HG02870 (cell line): ENCODE results near the gene CREBBP.

ENCODE experiments used
- ATAC-seq: cut with Tn5 transposase; IDR thresholded peaks from one replicate; pipeline ENCODE4 v1.9.1; 2021; ENCODE audit warnings: mild to moderate bottlenecking, moderate library complexity; ENCODE audit not compliant: unreplicated experiment

CREBBP gene

DNA sequence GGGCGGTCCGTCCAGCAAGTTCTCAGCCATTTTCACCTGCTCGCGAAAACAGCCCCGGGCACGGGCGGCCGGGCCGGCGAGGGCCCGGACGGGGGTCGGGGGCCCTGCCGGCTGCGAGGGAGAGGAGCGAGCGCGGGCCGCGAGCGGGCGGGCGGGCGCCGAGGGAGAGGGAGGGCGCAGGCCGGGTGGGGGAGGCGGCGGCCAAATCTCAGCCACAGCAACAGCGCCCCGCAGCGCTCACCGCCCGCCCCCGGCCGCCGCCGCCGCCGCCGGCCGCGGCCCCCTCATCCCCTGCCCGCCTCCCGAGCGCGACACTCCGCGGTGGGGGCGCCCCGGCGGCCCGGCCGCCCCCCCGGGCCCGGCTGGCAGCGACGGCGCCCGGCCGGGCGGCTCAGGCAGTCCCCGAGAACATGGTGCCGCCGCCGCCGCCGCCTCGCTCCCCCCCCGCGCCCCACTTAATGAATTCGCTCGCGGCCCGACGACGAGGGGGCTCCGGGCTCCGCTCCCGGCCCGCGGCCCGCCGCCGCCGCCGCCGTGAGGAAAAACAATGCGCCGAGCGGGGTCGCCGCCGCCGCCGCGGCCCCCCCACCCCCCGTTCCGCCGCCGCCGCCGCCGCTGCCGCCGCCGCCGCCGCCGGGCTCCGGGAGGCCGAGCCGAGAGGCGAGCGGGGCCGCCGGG lies 487 bp downstream of the CREBBP start:
- ATAC-seq = peak; percentile 37

DNA sequence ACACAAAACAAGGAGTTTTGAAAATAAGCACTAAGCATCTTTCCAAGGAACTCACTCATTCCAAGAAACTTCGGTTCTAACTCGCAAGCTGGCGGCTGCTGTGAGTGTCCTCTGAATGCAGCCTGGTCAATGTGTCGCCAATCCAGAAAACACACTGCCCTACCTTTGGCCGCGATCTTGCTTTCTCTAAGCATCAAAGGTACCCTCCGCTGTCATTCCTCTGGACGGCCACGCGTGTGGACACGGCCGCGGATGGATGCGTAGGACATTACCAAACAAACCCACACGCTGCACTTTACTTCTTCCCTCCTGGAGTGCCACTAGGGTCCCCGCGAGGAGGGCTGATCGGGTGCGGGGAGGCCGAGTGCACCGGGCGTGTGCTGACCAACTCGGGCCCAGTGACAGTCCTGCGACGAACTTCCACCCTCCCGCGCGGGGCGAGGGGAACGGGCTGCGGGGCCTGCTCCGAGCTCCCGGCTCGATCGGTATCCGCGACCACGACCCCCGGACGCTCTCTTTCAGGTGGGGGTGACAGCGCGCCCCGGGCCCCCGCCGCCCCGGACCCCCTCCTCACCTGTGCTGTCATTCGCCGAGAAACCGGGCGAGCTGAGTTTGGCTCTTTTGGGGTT lies 1.1 kb downstream of the CREBBP start:
- no peak for ATAC-seq

DNA sequence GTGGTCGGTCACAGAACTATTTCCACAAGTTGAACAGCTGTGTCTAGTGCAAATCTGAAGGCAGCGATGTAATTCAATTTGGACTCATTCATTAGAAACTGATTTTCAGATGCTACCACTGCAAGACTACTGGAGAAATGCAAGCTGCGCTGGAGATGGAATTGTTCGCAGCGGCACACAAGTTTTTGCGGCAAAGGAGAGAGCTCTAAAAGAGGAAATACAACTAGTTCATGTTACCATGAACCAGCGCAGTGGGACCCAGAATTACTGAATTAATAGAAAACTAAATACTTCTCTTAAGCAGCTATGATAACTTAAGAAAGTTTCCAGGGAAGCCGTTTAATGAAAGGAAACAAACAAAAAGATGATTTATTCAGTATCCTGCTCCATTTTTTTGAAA lies 1.9 kb downstream of the CREBBP start:
- ATAC-seq = no peak

DNA sequence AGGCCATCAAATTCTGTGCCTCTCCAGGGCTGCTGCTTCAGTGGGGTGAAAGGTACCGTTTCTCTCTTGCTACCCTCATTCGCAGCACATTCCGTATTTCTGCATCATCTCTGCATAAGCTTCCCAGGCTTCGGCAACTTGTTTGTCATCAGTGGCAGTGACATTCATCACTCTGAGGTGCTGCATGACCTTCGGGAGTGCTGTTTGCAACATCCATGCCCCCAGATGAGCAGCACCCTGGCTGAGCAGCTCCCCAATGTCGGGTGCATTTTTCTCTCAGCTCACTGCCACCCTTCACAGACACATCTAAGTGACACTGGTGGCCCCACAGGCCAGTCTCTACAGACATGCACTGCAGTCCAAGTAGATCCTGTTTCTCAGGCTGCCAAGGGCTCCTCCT lies 3.8 kb downstream of the CREBBP start:
- ATAC-seq = no peak

DNA sequence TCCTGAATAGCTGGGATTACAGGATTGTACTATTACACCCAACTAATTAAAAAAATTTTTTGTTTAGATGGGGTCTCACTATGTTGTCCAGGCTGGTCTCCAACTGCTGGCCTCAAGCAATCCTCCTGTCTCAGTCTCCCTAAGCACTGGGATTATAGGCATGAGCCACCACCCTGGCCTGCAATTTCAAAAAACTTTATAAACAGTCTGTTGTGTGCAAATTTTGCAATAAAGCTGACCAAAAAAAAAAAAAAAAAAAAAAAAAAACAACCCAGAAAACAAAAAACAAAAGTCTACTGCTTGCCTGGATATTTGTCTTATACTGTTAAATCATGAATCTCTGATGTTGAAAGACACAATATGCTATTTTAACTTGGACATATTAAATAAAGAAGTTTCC lies 4.4 kb downstream of the CREBBP start:
- no peak for ATAC-seq

DNA sequence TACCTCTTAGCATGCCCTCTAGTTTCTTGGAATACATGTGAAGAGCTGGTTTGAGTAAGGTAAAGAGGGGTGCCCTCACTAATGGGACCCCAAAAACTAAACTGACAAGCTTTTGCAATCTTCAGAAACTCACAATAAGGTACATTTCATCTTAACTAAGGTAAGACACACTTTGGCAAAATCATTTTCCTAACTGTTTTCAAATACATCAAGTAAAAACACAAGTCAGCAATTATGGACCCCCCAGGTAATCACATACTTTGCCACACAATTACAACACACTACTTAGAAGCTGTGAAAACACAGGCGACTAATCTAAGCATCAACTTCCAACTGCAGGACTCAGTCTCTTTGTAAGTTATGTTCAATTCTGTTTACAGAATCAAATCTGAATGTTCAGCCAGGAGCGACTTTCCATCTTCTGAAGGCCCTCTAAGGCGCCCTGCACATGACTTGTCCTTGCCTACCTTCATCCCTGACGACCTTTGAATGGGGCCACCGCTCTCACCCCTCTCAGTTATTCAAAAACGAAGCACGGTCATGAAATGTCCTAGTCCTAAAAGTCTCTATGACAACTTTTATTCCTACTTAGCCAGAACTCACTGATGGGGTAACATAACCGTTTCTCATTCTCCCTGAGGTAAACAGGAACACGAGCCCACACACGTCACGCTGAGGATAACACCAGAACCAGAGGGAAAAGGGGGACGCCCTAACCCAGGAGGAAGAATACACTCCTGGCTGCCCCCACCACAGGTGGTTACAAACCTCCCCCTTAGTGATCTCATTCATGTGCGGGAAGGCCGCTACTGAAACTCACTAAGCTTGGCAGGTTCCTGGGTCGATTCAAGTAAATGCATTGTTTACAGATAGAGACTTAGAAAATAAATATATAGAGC lies 5.5 kb downstream of the CREBBP start:
- ATAC-seq = no peak

DNA sequence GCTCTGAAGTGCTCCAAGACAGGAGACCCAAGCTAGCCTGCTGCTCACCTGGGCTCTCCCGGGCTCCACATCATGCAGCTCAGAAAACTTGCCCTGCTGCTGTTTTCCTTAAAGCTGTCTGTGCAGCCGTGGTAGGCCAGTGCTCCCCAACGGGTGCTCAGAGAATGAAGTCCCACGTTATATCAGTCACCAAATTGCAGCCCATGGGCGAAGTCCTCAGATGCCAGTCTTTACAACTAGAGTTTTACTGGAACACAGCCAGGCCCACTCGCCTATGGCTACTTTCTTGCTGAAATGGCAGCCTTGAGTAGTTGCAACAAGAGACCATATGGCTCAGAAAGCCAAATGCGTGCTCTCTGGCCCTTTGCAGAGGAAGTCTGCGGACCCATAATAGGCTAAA lies 6.3 kb downstream of the CREBBP start:
- ATAC-seq = no peak

DNA sequence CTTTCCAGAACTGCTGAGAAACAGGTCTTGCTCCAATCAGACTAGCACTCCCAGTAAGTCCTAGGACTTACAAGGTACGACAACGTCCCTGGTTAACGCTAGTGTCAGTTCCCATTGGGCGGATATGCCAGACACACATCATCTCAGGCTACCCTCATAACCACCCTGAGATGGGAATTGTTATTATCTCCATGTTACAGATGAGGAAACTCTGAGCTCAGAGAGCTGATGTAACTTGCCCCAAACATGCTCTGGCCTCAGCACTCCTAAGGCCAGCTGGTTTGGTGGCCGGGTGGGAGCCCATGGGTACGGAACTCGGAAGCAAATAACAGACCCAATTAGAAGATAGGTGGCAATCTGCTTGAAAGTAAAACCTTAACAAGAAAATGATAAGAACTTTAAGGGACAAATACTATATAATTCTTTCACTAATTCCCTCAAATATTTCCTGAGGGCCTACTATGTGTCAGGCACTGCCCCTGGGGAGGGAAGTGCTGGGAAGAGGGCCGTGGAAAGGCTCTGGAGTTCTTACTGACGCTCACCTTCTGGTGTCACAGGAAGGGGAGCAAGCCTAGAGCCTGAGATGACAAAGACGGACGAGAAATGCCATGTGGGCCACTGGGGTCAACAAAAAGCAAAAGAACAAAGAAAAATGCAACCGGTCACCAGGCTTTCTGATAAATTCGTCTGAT lies 6.9 kb downstream of the CREBBP start:
- ATAC-seq = no peak

DNA sequence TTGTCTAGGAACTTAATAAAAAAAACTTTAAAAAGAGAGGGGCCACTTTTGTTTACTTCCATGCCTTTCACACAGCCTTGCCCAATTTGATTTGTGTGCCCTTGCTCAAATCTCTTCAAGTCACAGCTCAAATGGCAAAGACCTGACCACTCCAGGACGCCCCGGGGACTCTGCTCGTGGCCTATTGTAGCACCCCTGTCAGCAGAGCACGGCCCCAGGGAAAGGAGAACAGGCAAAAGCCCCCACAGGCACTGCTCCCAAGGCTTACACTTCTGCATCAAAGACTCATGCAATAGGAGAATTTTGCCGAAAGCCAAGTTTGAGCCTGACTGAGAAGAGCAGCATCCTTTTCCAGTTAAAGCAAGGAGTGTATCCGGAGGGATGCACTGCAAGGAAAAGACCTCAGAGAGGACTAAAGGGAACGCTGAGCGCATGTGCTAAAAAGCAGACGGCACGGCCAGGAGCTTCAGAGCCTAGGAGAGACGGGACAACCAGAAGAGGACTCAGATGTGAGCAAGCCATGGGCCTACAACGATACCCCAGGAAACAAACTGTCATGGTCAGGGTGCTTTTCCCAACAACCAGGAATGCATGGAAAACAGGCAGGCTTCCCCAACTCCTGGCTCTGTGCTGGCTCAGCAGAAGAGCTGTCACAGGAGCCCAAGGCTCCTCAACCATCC lies 8.2 kb downstream of the CREBBP start:
- no peak for ATAC-seq

DNA sequence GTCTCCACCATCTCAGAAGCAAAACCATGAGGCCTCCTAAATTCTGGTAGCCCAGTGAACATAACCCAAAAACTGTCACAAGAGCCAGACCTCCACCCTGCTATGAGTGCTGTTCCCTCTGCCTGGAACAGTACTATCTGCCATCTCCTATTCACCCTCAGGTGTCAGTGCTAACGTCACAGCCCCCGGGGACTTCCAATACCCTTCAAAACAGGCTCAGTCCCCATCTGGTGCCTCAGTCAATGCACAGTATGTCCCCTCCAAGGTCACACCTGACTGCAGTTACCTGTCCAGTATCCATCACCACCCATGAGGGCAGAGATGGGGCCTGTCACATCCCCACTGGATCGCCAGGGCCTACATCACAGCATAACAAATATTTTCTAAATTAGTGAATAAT lies 11.5 kb downstream of the CREBBP start:
- ATAC-seq = no peak

DNA sequence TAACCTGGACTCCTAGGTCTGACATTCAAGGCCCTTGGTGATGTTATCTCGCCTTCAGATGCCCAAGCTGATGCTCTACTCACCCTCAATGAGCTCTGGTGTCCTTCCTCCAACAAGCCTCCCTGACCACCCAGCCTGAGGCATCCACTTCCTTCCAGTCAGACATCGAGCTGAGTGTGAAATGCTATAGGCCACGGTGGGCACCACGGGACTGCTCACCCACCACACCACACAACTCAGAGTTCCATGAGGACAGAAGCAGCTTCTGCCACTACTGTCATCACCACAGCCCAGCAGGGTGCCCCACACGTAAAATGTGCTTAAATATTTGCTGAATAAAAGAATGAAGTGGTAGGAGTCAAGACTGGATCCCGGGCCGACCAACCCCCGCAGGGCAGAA lies 12.0 kb downstream of the CREBBP start:
- no peak for ATAC-seq

DNA sequence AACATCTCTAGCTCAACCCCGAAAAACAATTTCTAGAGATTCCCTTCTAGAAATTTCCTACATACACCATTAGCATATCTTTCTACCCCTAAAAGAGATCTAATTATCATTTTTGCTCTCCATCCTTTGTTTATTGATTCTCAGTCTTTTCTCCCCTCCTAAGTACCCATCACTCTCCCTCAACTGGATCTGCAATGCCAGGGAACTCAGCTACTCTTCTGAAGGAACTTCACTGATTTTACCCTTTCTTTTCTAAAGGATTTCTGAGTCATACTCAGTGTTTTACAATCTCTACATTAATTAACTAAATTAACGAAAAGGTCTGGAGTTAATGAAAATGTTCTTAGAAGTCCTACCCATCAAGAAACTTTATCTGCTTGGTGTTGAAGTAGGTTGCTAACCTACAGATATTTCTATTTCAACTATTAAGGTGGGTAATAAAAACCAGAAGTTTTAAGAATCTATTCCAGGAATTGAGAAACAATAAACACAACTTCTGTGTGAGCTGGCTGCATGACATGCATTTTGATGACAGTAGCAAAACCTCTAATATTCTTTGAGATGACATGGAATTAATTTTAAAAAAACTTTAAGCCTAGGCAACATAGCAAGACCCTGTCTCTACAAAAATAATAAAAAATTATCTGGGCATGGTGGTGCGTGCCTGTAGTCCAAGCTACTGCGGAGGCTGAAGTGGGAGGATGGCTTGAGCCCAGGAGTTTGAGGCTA lies 13.6 kb downstream of the CREBBP start:
- no peak for ATAC-seq

DNA sequence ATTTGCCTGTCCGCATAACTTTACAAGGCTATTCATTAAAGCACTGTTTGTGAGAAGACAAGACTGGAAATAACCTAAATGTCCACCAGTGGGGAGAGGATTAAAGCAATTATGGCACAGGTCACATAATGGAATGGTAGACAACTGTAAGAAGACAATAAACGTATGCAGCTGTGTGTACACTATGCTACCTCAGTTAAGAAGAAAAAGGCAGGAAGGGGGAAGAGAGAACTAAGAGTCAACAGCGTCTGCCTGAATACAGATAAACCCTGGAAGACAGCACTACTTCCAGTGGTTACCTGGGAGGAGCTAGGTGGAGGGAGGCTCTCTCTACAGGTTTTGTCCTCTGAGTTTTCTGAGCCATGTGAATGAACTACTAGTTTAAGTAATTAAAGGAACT lies 15.3 kb downstream of the CREBBP start:
- no peak for ATAC-seq

DNA sequence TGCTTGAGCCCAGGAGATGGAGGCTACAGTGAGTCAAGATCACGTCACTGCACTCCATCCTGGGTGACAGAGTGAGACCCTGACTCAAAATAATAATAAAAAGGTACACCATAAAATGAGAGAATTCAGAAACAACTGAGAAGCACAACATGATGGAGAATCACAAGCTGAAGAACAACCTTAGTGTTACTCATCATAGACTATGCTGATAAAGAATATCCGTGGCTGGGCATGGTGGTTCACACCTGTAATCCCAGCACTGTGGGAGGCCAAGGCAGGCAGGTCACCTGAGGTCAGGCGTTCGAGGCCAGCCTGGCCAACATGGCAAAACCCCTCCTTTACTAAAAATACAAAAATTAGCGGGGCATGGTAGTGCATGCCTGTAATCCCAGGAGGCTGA lies 16.0 kb downstream of the CREBBP start:
- ATAC-seq = no peak

DNA sequence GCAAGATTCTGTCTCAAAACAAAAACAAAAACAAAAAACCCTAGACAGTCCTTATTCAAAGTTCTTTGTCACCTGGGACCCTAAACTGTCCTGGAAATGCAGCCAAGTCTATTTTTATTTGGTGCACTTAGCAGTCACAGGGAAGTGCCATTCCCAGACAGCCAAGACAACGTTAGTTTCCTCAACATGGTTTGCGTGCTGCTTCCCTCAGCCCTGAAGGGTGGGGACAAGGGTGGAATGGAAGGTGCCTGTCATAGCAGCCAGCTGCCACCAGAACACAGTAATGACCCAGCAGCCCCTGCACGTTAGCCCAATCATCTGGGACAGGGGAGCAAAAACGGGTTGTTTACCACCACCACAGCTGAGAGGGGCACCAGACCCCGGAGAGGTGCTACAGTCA lies 16.9 kb downstream of the CREBBP start:
- ATAC-seq = no peak

DNA sequence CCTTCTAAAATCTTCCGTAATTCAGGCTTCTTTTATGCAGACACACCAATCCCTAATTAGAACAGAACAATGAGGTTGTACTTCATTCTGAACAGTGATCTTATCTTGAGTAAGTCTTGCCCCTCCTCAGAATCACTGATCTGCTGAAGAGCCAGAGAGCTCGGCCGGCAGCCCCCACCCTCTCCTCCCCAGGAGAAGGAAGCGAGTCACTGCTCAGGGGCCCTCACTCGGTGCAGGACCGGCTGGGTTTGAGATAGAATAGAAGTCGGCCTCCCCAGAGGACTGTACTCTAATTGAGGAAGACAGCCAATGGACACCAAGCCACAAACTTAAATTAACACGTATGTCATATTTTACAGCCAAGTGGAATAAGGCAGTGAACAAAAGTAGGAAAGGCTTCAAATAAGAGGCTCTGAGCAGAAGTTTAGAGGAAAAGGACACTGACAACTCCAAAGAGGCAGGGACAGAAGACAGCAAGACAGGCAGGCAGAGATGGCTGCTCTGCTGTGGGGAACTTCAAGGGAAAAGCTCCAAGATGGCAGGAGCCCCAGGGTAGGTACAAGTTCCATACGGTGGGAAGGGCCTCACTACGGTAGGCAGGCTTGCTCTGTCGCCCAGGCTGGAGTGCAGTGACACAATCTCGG lies 18.6 kb downstream of the CREBBP start:
- no peak for ATAC-seq

DNA sequence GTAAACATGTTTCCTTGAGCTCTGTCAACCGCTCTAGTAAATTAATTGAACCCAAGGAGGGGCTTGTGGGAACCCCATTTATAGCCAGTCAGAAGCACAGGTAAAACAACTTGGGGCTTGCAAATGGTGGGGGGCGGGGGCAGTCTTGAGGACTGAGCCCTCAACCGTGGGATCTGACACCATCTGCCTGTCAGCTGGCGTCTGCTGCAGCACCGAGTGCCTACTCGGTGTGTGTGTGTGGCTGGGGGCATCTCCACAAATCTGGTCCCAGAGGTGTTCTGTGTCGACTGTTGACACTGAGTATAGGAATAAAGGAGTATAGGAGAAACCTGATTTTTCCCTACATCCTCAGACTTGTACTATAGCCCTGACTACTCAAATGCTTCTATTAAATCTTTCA lies 20.6 kb downstream of the CREBBP start:
- ATAC-seq = no peak

DNA sequence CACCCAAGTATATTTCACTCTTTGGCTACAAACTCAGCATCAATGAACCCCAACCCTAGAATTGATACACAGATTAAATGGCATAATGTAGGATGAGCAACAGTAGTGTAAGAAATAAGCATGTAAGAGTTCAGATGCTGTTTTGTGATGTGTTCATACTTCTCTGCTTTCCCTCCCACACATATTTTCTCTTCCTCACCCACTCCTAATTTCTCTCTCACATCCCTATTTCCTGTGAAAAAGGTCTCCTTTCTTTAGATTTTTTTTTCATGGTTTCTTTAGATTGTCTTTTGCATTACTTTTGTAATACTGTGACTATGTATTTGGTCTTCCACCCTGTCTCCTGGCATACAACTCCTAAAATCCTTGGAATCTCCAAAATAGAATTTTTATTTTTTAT lies 21.7 kb downstream of the CREBBP start:
- no peak for ATAC-seq

DNA sequence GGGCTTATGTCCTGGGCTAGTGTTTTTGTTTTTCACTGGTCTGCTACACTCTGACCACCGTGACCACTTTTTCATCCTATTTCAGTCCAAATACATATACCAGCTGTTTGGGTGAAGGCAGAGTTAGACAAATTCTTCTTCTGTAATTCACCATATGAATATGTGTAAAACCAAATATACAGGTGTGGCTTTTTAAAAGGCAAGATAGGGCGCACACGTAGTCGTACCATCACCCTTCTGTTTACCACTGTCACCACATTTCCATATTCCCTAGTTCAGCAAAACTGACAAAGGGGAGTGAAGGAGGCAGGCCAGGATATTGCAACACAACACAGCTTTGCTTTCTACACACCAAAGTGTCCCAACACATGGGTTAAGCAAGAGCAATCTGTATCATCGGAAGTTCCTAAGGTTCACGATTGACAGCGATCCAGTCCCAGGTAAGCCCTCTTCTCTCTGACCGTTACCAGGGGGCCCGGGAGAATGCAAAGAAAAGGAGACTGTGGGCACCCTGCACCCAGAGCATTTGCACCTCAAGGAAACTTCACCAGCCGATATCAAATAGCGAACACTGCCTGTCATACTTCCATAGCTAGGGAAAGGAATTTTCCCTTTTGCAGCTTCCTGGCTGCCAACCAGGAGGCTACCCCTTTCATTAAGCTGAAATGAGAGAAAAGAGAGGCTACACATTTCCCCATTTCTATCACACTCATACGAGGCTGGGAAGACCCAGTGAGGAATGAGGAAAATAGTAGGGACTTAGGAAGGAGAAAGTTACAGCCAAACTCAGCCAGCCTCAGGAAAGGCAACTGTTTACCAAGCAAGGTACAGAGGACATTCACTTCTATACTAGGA lies 23.1 kb downstream of the CREBBP start:
- ATAC-seq = peak; percentile 46
